HEK293 (cell line): ENCODE data around the gene XKR7.

ENCODE experiments used
- BCL11A ChIP-seq: fragments of 450-650 bp; formaldehyde crosslinking; IDR thresholded peaks from 2 replicates; pipeline ENCODE4 v1.5.1; 2016; ENCODE audit warnings: low read depth, missing biosample characterization, missing genetic modification characterization
- PRDM2 ChIP-seq: fragments of 450-650 bp; formaldehyde crosslinking; IDR thresholded peaks from 2 replicates; pipeline ENCODE4 v1.5.1; 2016; ENCODE audit warnings: missing biosample characterization, missing genetic modification characterization, borderline replicate concordance
- REPIN1 ChIP-seq: fragments of 450-650 bp; formaldehyde crosslinking; IDR thresholded peaks from 2 replicates; pipeline ENCODE4 v1.5.1; 2017; ENCODE audit warnings: missing biosample characterization, missing genetic modification characterization, low read depth
- SETDB1 ChIP-seq: IDR thresholded peaks from one replicate; pipeline ENCODE4 v1.6.1; 2017; ENCODE audit warnings: mild to moderate bottlenecking, low read length, moderate library complexity, mixed read lengths; ENCODE audit not compliant: insufficient read length
- TCF7L2 ChIP-seq: IDR thresholded peaks from 2 replicates; pipeline ENCODE4 v1.6.1; 2011; ENCODE audit warnings: low read depth, mild to moderate bottlenecking, inconsistent platforms, low read length, moderate library complexity, borderline replicate concordance
- TSHZ1 ChIP-seq: fragments of 450-650 bp; formaldehyde crosslinking; IDR thresholded peaks from 2 replicates; pipeline ENCODE4 v1.5.1; 2016; ENCODE audit warnings: missing biosample characterization, missing genetic modification characterization, borderline replicate concordance
- ZBTB44 ChIP-seq: fragments of 450-650 bp; IDR thresholded peaks from 2 replicates; pipeline ENCODE4 v1.5.1; 2018; ENCODE audit warnings: missing biosample characterization, mild to moderate bottlenecking, missing genetic modification characterization
- ZNF148 ChIP-seq: fragments of 450-650 bp; formaldehyde crosslinking; IDR thresholded peaks from 2 replicates; pipeline ENCODE4 v1.5.0; 2017; ENCODE audit warnings: missing biosample characterization, missing genetic modification characterization, borderline replicate concordance
- ZNF155 ChIP-seq: fragments of 450-650 bp; formaldehyde crosslinking; IDR thresholded peaks from 2 replicates; pipeline ENCODE4 v1.5.1; 2016; ENCODE audit warnings: missing biosample characterization, missing genetic modification characterization
- ZNF202 ChIP-seq: fragments of 450-650 bp; formaldehyde crosslinking; IDR thresholded peaks from 2 replicates; pipeline ENCODE4 v1.5.1; 2016; ENCODE audit warnings: missing biosample characterization, missing genetic modification characterization, borderline replicate concordance
- ZNF211 ChIP-seq: fragments of 450-650 bp; formaldehyde crosslinking; IDR thresholded peaks from 2 replicates; pipeline ENCODE4 v1.5.1; 2016; ENCODE audit warnings: low read depth, missing biosample characterization, missing genetic modification characterization
- ZNF280C ChIP-seq: fragments of 450-650 bp; formaldehyde crosslinking; IDR thresholded peaks from 2 replicates; pipeline ENCODE4 v1.5.1; 2016; ENCODE audit warnings: missing biosample characterization, missing genetic modification characterization
- ZNF302 ChIP-seq: fragments of 450-650 bp; formaldehyde crosslinking; IDR thresholded peaks from 2 replicates; pipeline ENCODE4 v1.5.1; 2016; ENCODE audit warnings: missing biosample characterization, missing genetic modification characterization, low read depth
- ZNF501 ChIP-seq: fragments of 450-650 bp; formaldehyde crosslinking; IDR thresholded peaks from 2 replicates; pipeline ENCODE4 v1.5.1; 2016; ENCODE audit warnings: missing biosample characterization, missing genetic modification characterization
- ZNF549 ChIP-seq: fragments of 450-650 bp; IDR thresholded peaks from 2 replicates; pipeline ENCODE4 v1.5.1; 2018; ENCODE audit warnings: missing biosample characterization, missing genetic modification characterization, mild to moderate bottlenecking, inconsistent platforms, moderate library complexity
- ZNF707 ChIP-seq: fragments of 450-650 bp; formaldehyde crosslinking; IDR thresholded peaks from 2 replicates; pipeline ENCODE4 v1.5.1; 2016; ENCODE audit warnings: missing biosample characterization, missing genetic modification characterization
- ZNF785 ChIP-seq: fragments of 450-650 bp; formaldehyde crosslinking; IDR thresholded peaks from 2 replicates; pipeline ENCODE4 v1.5.1; 2016; ENCODE audit warnings: missing biosample characterization, missing genetic modification characterization
- TF ChIP-seq, protein P1 (sequence below): fragments of 450-650 bp; formaldehyde crosslinking; optimal IDR thresholded peaks from 2 replicates; pipeline ENCODE3; 2016; ENCODE audit warnings: missing biosample characterization, mild to moderate bottlenecking, missing genetic modification characterization
- TF ChIP-seq, protein P2 (sequence below): fragments of 450-650 bp; formaldehyde crosslinking; IDR thresholded peaks from 2 replicates; pipeline ENCODE4 v1.5.1; 2016; ENCODE audit warnings: missing biosample characterization, missing genetic modification characterization, low read depth

Gene XKR7

GRCh38 chr20:32018269-32019155 lies 50.6 kb downstream of the XKR7 start (continued):
- TF ChIP-seq, protein P1, sequence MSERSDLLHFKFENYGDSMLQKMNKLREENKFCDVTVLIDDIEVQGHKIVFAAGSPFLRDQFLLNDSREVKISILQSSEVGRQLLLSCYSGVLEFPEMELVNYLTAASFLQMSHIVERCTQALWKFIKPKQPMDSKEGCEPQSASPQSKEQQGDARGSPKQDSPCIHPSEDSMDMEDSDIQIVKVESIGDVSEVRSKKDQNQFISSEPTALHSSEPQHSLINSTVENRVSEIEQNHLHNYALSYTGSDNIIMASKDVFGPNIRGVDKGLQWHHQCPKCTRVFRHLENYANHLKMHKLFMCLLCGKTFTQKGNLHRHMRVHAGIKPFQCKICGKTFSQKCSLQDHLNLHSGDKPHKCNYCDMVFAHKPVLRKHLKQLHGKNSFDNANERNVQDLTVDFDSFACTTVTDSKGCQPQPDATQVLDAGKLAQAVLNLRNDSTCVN (tag by site-specific recombination) = peak; percentile 41
- TF ChIP-seq ZNF785 (tag by site-specific recombination) = no peak
- TF ChIP-seq, protein P2, sequence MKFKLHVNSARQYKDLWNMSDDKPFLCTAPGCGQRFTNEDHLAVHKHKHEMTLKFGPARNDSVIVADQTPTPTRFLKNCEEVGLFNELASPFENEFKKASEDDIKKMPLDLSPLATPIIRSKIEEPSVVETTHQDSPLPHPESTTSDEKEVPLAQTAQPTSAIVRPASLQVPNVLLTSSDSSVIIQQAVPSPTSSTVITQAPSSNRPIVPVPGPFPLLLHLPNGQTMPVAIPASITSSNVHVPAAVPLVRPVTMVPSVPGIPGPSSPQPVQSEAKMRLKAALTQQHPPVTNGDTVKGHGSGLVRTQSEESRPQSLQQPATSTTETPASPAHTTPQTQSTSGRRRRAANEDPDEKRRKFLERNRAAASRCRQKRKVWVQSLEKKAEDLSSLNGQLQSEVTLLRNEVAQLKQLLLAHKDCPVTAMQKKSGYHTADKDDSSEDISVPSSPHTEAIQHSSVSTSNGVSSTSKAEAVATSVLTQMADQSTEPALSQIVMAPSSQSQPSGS (tag by site-specific recombination) = no peak
- TF ChIP-seq SETDB1 = no peak
- no peak for TF ChIP-seq TCF7L2
- no peak for TF ChIP-seq ZNF211
- TF ChIP-seq ZNF280C (tag by site-specific recombination) = no peak
- no peak for TF ChIP-seq REPIN1 (tag by site-specific recombination)
- no peak for TF ChIP-seq ZNF302 (tag by site-specific recombination)
- no peak for TF ChIP-seq ZNF501 (tag by site-specific recombination)
- no peak for TF ChIP-seq TSHZ1 (tag by site-specific recombination)
- TF ChIP-seq ZBTB44 (tag by site-specific recombination) = no peak
- no peak for TF ChIP-seq ZNF155 (tag by site-specific recombination)
- no peak for TF ChIP-seq ZNF549
- no peak for TF ChIP-seq ZNF148
- TF ChIP-seq BCL11A (tag by site-specific recombination) = no peak
- TF ChIP-seq PRDM2 (tag by site-specific recombination) = no peak
- no peak for TF ChIP-seq ZNF202 (tag by site-specific recombination)
- TF ChIP-seq ZNF707 (tag by site-specific recombination) = no peak
